Left ventricle myocardium inferior (tissue), 1 donor: Measurements from ENCODE around the gene CELSR3. TPM values are rescaled to one million over a fixed set of nuclear protein-coding genes. Genes with fewer than 3 reads are reported as not detected.

Experiments used
- DNase-seq: peaks from one replicate; pipeline ENCODE4 v3.0.0-alpha.2; 2020
- H3K27ac ChIP-seq: fragments of 200-600 bp; replicated peaks from 2 replicates; pipeline ENCODE4 v1.8.0; 2021
- H3K27me3 ChIP-seq: fragments of 200-600 bp; 2 replicates; pipeline ENCODE4 v1.8.0; 2021; ENCODE audit warnings: low read depth
- H3K36me3 ChIP-seq: fragments of 200-600 bp; 2 replicates; pipeline ENCODE4 v1.8.0; 2021
- H3K4me1 ChIP-seq: fragments of 200-600 bp; 2 replicates; pipeline ENCODE4 v1.8.0; 2021
- H3K4me3 ChIP-seq: fragments of 200-600 bp; 2 replicates; pipeline ENCODE4 v1.8.0; 2021; ENCODE audit warnings: mild to moderate bottlenecking, moderate library complexity
- H3K9me3 ChIP-seq: fragments of 200-600 bp; replicated peaks from 2 replicates; pipeline ENCODE4 v1.8.0; 2021
- CTCF ChIP-seq: fragments of 200-600 bp; IDR thresholded peaks from 2 replicates; pipeline ENCODE4 v1.8.0; 2021; ENCODE audit warnings: antibody characterized with exemption, mild to moderate bottlenecking, borderline replicate concordance
- intact Hi-C: fragments of 100-400 bp; cut with micrococcal nuclease; formaldehyde crosslinking; loops from one replicate; pipeline ENCODE4 v1.11.0; 2022
- total RNA-seq: library from RNA; stranded (reverse); fragmentation: NEBNext Ultra II Directional; extraction: Animal tissue kit (Norgen Biotek cat#: 25700); gene quantifications from one replicate; pipeline ENCODE4 v1.2.1, GENCODE V29; 2021
- donor health status: DM: no; HTN: yes; CAD: no; lungs with severe emphysema.

CELSR3 gene
- total RNA-seq, 1 donor from 2014 or later, result 0.14 TPM

DNA sequence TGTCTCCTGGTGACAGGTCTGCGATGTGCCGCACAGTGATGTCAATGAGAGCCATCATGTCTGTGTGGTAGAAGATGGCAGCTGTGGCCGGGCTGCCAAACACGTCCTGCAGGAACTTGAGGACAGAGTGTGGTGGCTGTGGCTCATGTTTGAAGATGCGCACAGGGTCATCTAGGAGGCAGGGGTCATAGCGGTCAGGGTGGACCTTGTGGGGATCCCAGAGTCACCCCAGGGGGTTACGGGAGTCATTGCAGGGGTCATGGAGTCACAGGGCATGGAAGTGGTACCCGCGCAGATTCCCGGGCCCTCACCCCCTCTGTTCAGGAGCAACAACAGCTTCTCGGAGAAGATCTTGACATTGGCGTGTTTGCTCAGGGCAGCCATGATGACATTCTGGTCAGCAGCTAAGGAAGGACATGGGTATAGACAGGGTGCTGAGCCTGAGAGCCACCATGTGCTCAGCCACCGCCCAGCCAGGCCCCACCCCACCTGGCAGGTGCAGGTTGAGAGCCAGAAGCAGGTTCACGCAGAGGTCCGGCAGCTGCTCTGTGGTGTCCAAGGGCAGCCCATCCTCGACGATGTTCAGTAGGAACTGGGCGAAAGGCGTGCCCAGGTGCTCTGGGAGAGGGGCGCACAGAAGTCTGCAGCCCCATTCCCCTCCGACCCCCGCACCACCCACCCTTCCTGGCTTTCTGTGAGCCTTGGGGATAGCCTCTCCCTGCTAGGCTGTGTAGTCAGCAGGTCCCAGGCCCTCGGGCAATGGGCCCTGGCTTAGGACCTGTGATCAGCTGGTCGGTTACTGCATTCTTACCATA lies 16.1 kb upstream of the CELSR3 start:
- peaks cover 72% of the 10 kb centered on the region for H3K36me3 ChIP-seq
- H3K4me1 ChIP-seq, result peaks cover 12% of the 10 kb centered on the region
- no peak overlapping the region for H3K4me3 ChIP-seq
- H3K27me3 ChIP-seq, result no peaks in the 10 kb centered on the region
- H3K27ac ChIP-seq, result no peak overlapping the region
- no peaks in the 10 kb centered on the region for H3K9me3 ChIP-seq
- TF ChIP-seq CTCF, result no peak
- intact Hi-C loops, result no loop called here
- DNase-seq, result no peak

DNA sequence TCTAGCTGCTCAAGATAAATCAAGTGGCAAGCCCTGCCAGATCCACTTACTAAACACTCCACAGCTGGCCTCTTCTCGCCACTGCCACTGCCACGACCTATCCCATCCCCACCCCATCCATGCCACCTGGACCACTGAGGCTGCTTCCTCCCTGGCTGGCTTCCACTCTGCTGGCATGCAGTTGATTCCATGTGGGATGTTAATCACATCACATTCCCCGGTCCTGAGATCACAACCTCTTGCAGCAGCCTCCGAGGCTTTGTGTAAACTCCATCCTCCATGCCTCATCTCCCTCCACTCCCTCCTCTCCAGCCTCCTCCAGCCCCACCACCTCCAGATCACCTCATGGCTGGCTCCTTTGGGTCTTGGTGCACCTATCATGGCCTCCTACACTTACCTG lies 15.4 kb upstream of the CELSR3 start:
- Histone ChIP-seq H3K27me3 (no peaks in the 10 kb centered on the region), H3K36me3 (peaks cover 72% of the 10 kb centered on the region), H3K4me3 (no peak overlapping the region), H3K9me3 (no peaks in the 10 kb centered on the region), H3K27ac (no peak overlapping the region), H3K4me1 (peaks cover 5% of the 10 kb centered on the region)
- DNase-seq, result no peak
- TF ChIP-seq CTCF, result no peak
- intact Hi-C loops, result no loop called here

DNA sequence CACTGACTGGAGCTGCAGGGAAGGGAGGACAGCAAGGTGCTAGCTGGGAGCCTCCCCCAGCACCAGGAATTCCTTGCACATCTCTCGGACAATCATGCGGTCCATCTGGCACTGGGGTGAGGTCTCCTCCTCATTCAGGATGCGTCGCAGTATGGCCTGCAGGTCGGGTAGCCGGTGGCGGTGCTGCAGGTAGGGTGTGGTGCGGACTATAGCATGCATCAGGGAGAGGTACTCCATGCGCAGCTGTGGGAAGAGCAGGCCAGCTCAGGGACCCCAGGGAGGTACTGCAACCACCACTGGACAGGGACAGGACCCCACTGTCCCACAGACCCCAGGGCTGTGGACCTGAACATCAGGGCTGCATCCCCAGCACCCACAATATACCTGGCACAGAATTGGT lies 11.8 kb upstream of the CELSR3 start:
- no peaks in the 10 kb centered on the region for H3K9me3 ChIP-seq
- H3K27me3 ChIP-seq, result no peaks in the 10 kb centered on the region
- H3K27ac ChIP-seq, result no peak overlapping the region
- peaks cover 55% of the 10 kb centered on the region for H3K36me3 ChIP-seq
- TF ChIP-seq CTCF, result no peak
- intact Hi-C loops, result no loop called here
- H3K4me3 ChIP-seq, result no peak overlapping the region
- no peaks in the 10 kb centered on the region for H3K4me1 ChIP-seq
- no peak for DNase-seq

DNA sequence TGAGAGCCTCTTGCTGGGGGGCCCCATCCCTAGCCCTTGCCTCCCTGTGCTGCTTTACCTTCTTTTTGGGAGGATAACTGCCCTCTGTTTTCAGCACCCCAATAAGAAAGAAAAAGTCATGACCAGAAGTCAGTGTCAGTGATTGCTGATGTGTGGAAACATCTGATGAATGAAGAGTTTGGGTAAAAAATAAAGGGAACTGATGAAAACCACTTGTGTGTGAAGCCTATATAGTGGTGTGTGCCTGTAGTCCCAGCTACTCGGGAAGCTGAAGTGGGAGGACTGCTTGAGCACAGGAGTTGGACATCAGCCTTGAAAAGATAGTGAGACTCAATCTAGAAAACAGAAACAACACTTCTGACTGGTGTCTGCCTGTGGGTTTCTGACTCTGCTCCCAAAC lies 9.8 kb upstream of the CELSR3 start:
- no peak overlapping the region for H3K4me3 ChIP-seq
- intact Hi-C loops, result no loop called here
- H3K4me1 ChIP-seq, result no peaks in the 10 kb centered on the region
- no peak for TF ChIP-seq CTCF
- peaks cover 37% of the 10 kb centered on the region for H3K36me3 ChIP-seq
- no peaks in the 10 kb centered on the region for H3K9me3 ChIP-seq
- no peak overlapping the region for H3K27ac ChIP-seq
- no peak for DNase-seq
- no peaks in the 10 kb centered on the region for H3K27me3 ChIP-seq

GRCh38 chr3:48664929-48665328 lies 2.2 kb upstream of the CELSR3 start:
- Histone ChIP-seq H3K27me3 (peaks cover 44% of the 10 kb centered on the region), H3K9me3 (no peaks in the 10 kb centered on the region), H3K4me3 (no peak overlapping the region), H3K27ac (no peak overlapping the region), H3K36me3 (no peaks in the 10 kb centered on the region), H3K4me1 (peaks cover 33% of the 10 kb centered on the region)
- DNase-seq, result no peak
- TF ChIP-seq CTCF, result no peak
- intact Hi-C loops, result no loop called here
